H1 (cell line): ENCODE results near the gene ISCA2. TPM values are rescaled to one million over a fixed set of nuclear protein-coding genes. Genes with fewer than 3 reads are reported as not detected.

ENCODE experiments used
- CTCF ChIA-PET: fragments of 300-600 bp; sonication (Branson Sonifier 250); formaldehyde crosslinking; loops from one replicate; lab custom pipeline; 2021; ENCODE audit not compliant: partially characterized antibody; lab: Charles Lee
- POLR2A ChIA-PET: fragments of 300-600 bp; sonication (Branson Sonifier 250); formaldehyde crosslinking; loops from one replicate; lab custom pipeline; 2021; ENCODE audit warnings: inconsistent platforms; ENCODE audit not compliant: partially characterized antibody; lab: Charles Lee
- DNase-seq, 2 experiments: peaks; one replicate each; pipeline versions ENCODE4 v3.0.0 to v3.0.0-alpha.2; 2010 to 2022; ENCODE audit warnings: low spot score in 2 of 2, low read depth in 1 of 2, mixed read lengths in 1 of 2
- FAIRE-seq: peaks from 2 replicates; lab custom pipeline; 2011; peaks lifted over from hg19 to GRCh38; lab: Jason Lieb, UNC
- H2AFZ ChIP-seq: 2 replicates; pipeline ENCODE4 v1.8.1; 2012; ENCODE audit warnings: low read length, inconsistent platforms
- H2AK5ac ChIP-seq: 2 replicates; pipeline ENCODE4 v1.6.1; 2013; ENCODE audit warnings: low read depth, low read length
- H2BK120ac ChIP-seq: replicated peaks from 2 replicates; pipeline ENCODE3; 2013; ENCODE audit warnings: low read depth, low read length, inconsistent platforms
- H2BK12ac ChIP-seq: 2 replicates; pipeline ENCODE4 v1.6.1; 2013; ENCODE audit warnings: low read depth, low read length
- H2BK15ac ChIP-seq: 2 replicates; pipeline ENCODE4 v1.6.1; 2013; ENCODE audit warnings: low read length
- H2BK20ac ChIP-seq: 2 replicates; pipeline ENCODE4 v1.6.1; 2013; ENCODE audit warnings: low read length
- H2BK5ac ChIP-seq: 2 replicates; pipeline ENCODE4 v1.6.1; 2013; ENCODE audit warnings: low read depth, low read length
- H3K14ac ChIP-seq: 2 replicates; pipeline ENCODE4 v1.6.1; 2013; ENCODE audit warnings: inconsistent platforms; ENCODE audit not compliant: insufficient read length
- H3K18ac ChIP-seq: 2 replicates; pipeline ENCODE4 v1.6.1; 2013; ENCODE audit warnings: low read length; ENCODE audit errors: extremely low read depth
- H3K23ac ChIP-seq: 2 replicates; pipeline ENCODE4 v1.6.1; 2013; ENCODE audit warnings: inconsistent platforms; ENCODE audit not compliant: insufficient read length
- H3K23me2 ChIP-seq: 2 replicates; pipeline ENCODE4 v1.6.1; 2013; ENCODE audit warnings: low read depth, low read length
- H3K27ac ChIP-seq: 2 replicates; pipeline ENCODE4 v1.6.1; 2011; ENCODE audit warnings: low read depth, low read length, inconsistent platforms
- H3K27me3 ChIP-seq, 4 experiments: replicated peaks in 1 of 4; 1 replicate in 1 of 4; 2 replicates in 3 of 4; pipeline versions ENCODE4 v1.6.1 to v1.8.1; 2011 to 2013; ENCODE audit warnings: low read length in 3 of 4, mild to moderate bottlenecking in 3 of 4, inconsistent platforms in 2 of 4, mixed read lengths in 2 of 4, moderate library complexity in 1 of 4; ENCODE audit not compliant: control insufficient read depth in 3 of 4, insufficient read depth in 3 of 4; ENCODE audit errors: extremely low read depth in 1 of 4
- H3K36me3 ChIP-seq, 4 experiments: 2 replicates each; pipeline versions ENCODE4 v1.6.1 to v1.8.1; 2011 to 2013; ENCODE audit warnings: mild to moderate bottlenecking in 4 of 4, low read length in 3 of 4, moderate library complexity in 2 of 4, control low read depth in 1 of 4, inconsistent platforms in 1 of 4; ENCODE audit not compliant: insufficient read depth in 4 of 4, control insufficient read depth in 2 of 4
- H3K4ac ChIP-seq: replicated peaks from 2 replicates; pipeline ENCODE3; 2013; ENCODE audit warnings: low read length, low read depth, mixed read lengths, inconsistent platforms; ENCODE audit not compliant: insufficient read length
- H3K4me1 ChIP-seq, 4 experiments: replicated peaks in 1 of 4; 1 replicate in 1 of 4; 2 replicates in 3 of 4; pipeline versions ENCODE4 v1.6.1 to v1.8.1; 2011 to 2013; ENCODE audit warnings: low read length in 3 of 4, inconsistent platforms in 2 of 4, mixed read lengths in 1 of 4; ENCODE audit not compliant: insufficient read depth in 4 of 4, control insufficient read depth in 3 of 4
- H3K4me2 ChIP-seq, 2 experiments: 2 replicates each; pipeline versions ENCODE4 v1.6.1 to v1.8.1; 2011 to 2013; ENCODE audit warnings: low read depth in 2 of 2, low read length in 2 of 2, control low read depth in 1 of 2, inconsistent platforms in 1 of 2, mild to moderate bottlenecking in 1 of 2; ENCODE audit not compliant: insufficient read depth in 1 of 2
- H3K4me3 ChIP-seq, 4 experiments: fragments of 200-600, 300-600 bp in 1 of 4; sonication (generic), shearing (Covaris generic), sonication (Bioruptor Twin) in 1 of 4; 2 replicates each; pipeline versions ENCODE4 v1.5.1 to v1.8.1; 2011 to 2016; ENCODE audit warnings: low read length in 4 of 4, low read depth in 3 of 4, control low read depth in 2 of 4, inconsistent platforms in 2 of 4, mild to moderate bottlenecking in 2 of 4, mixed read lengths in 1 of 4, moderate library complexity in 1 of 4; ENCODE audit not compliant: insufficient read depth in 2 of 4; ENCODE audit errors: extremely low read depth in 1 of 4
- H3K56ac ChIP-seq: replicated peaks from 2 replicates; pipeline ENCODE3; 2013; ENCODE audit warnings: low read depth, mild to moderate bottlenecking, mixed read lengths, low read length, inconsistent platforms; ENCODE audit not compliant: insufficient read length
- H3K79me1 ChIP-seq: 2 replicates; pipeline ENCODE4 v1.6.1; 2013; ENCODE audit warnings: low read depth, low read length, control low read depth
- H3K79me2 ChIP-seq, 2 experiments: 2 replicates each; pipeline versions ENCODE4 v1.6.1 to v1.8.1; 2012 to 2013; ENCODE audit warnings: low read length in 2 of 2, mild to moderate bottlenecking in 2 of 2, inconsistent platforms in 1 of 2; ENCODE audit not compliant: insufficient read depth in 2 of 2, control insufficient read depth in 1 of 2
- H3K9ac ChIP-seq, 4 experiments: replicated peaks in 1 of 4; 1 replicate in 1 of 4; 2 replicates in 3 of 4; pipeline versions ENCODE4 v1.6.1 to v1.8.1; 2011 to 2013; ENCODE audit warnings: low read depth in 3 of 4, low read length in 3 of 4, control low read depth in 2 of 4, mild to moderate bottlenecking in 2 of 4, moderate library complexity in 2 of 4, inconsistent platforms in 1 of 4; ENCODE audit errors: extremely low read depth in 1 of 4
- H3K9me3 ChIP-seq, 2 experiments: 2 replicates each; pipeline versions ENCODE4 v1.6.1 to v1.8.1; 2012 to 2013; ENCODE audit warnings: mild to moderate bottlenecking in 2 of 2, moderate library complexity in 2 of 2, control low read depth in 1 of 2, inconsistent platforms in 1 of 2, low read depth in 1 of 2, low read length in 1 of 2, mixed read lengths in 1 of 2; ENCODE audit not compliant: insufficient read depth in 2 of 2
- H4K20me1 ChIP-seq, 2 experiments: replicated peaks in 1 of 2; 2 replicates each; pipeline versions ENCODE3 to v1.8.1; 2011 to 2013; ENCODE audit warnings: inconsistent platforms in 2 of 2, low read length in 2 of 2, mild to moderate bottlenecking in 1 of 2; ENCODE audit not compliant: insufficient read depth in 2 of 2, control insufficient read depth in 1 of 2
- H4K5ac ChIP-seq: 2 replicates; pipeline ENCODE4 v1.6.1; 2013; ENCODE audit warnings: low read length, low read depth, mixed read lengths, inconsistent platforms; ENCODE audit not compliant: insufficient read length
- H4K8ac ChIP-seq: 2 replicates; pipeline ENCODE4 v1.8.0; 2013; ENCODE audit warnings: mild to moderate bottlenecking, moderate library complexity, low read length, inconsistent platforms; ENCODE audit not compliant: insufficient read depth; ENCODE audit errors: extremely low read depth
- H4K91ac ChIP-seq: replicated peaks from 2 replicates; pipeline ENCODE3; 2013; ENCODE audit warnings: low read length, mixed read lengths, inconsistent platforms; ENCODE audit not compliant: insufficient read length
- ATF3 ChIP-seq: IDR thresholded peaks from 2 replicates; pipeline ENCODE4 v1.6.1; 2011; ENCODE audit warnings: low read depth, mild to moderate bottlenecking, low read length; ENCODE audit not compliant: insufficient read depth
- CHD2 ChIP-seq: IDR thresholded peaks from 2 replicates; pipeline ENCODE4 v1.6.1; 2012; ENCODE audit warnings: low read length, improper control_type of control experiment
- CREB1 ChIP-seq: IDR thresholded peaks from 2 replicates; pipeline ENCODE4 v1.6.1; 2012; ENCODE audit warnings: inconsistent platforms
- CTBP2 ChIP-seq: IDR thresholded peaks from 2 replicates; pipeline ENCODE4 v1.7.0; 2011; ENCODE audit warnings: borderline replicate concordance, mild to moderate bottlenecking, moderate library complexity, mixed read lengths, low read length; ENCODE audit not compliant: insufficient read depth, insufficient read length
- FOSL1 ChIP-seq: IDR thresholded peaks from 2 replicates; pipeline ENCODE4 v1.6.1; 2011; ENCODE audit warnings: mild to moderate bottlenecking, low read depth, low read length, moderate library complexity; ENCODE audit not compliant: insufficient read depth
- KDM1A ChIP-seq: fragments of 200-600, 300-600 bp; sonication (generic); IDR thresholded peaks from 2 replicates; pipeline ENCODE4 v1.7.1; 2016; ENCODE audit warnings: mild to moderate bottlenecking, low read length, borderline replicate concordance
- MAFK ChIP-seq: IDR thresholded peaks from 2 replicates; pipeline ENCODE4 v1.6.1; 2012; ENCODE audit warnings: low read depth, mild to moderate bottlenecking, improper control_type of control experiment, low read length
- POLR2AphosphoS5 ChIP-seq: IDR thresholded peaks from 2 replicates; pipeline ENCODE4 v1.6.1; 2011; ENCODE audit warnings: low read depth, low read length
- POU5F1 ChIP-seq: IDR thresholded peaks from 2 replicates; pipeline ENCODE4 v1.6.1; 2011; ENCODE audit warnings: low read depth, mild to moderate bottlenecking, low read length, moderate library complexity
- RAD21 ChIP-seq, 2 experiments: IDR thresholded peaks in 1 of 2; conservative IDR thresholded peaks in 1 of 2; 2 replicates each; pipeline ENCODE4 v1.6.1; 2011; ENCODE audit warnings: low read depth in 2 of 2, low read length in 2 of 2, improper control_type of control experiment in 1 of 2, inconsistent platforms in 1 of 2, mild to moderate bottlenecking in 1 of 2, moderate library complexity in 1 of 2
- RXRA ChIP-seq: IDR thresholded peaks from 2 replicates; pipeline ENCODE4 v1.6.1; 2011; ENCODE audit warnings: low read depth, mild to moderate bottlenecking, low read length, moderate library complexity; ENCODE audit not compliant: insufficient read depth
- SP2 ChIP-seq: IDR thresholded peaks from 2 replicates; pipeline ENCODE4 v1.6.1; 2012; ENCODE audit warnings: mild to moderate bottlenecking, low read length, inconsistent platforms
- SRF ChIP-seq: IDR thresholded peaks from 2 replicates; pipeline ENCODE4 v1.6.1; 2011; ENCODE audit warnings: mild to moderate bottlenecking, low read depth, low read length, moderate library complexity
- SUZ12 ChIP-seq: fragments of 200-600 bp; sonication (generic); IDR thresholded peaks from 2 replicates; pipeline ENCODE4 v1.6.1; 2012; ENCODE audit warnings: mild to moderate bottlenecking, inconsistent platforms, low read length, moderate library complexity, mixed read lengths
- WGBS, 2 experiments: shearing (Covaris generic) in 1 of 2; methylation state at CpG; one replicate each; pipeline versions ENCODE4 v1.1.6 to v1.1.7; 2013 to 2015; ENCODE audit warnings: low lambda C conversion rate in 2 of 2, mixed read lengths in 2 of 2, inconsistent platforms in 1 of 2, low coverage in 1 of 2, missing lambda C conversion rate in 1 of 2; ENCODE audit not compliant: insufficient replicate concordance in 2 of 2, insufficient coverage in 1 of 2, insufficient read length in 1 of 2; ENCODE audit errors: extremely low coverage in 1 of 2, missing lambda C conversion rate in 1 of 2; 5-methylcytosine and 5-hydroxymethylcytosine counted together
- polyA plus RNA-seq, 7 experiments: library from polyadenylated mRNA; depleted of rRNA in 3 of 7; stranded (reverse) in 5 of 7; unstranded in 2 of 7; fragments of >200 nt in 5 of 7; fragments of 200-250 nt in 2 of 7; gene quantifications; 1 replicate in 5 of 7; 2 replicates in 1 of 7; 4 replicates in 1 of 7; pipeline versions ENCODE4 v1.2.1 to v1.2.3, GENCODE V29; 2011 to 2013; ENCODE audit warnings: missing spikeins in 2 of 7, mixed read lengths in 2 of 7
- total RNA-seq: library from RNA; stranded (reverse); fragmentation: NEBNext Ultra II Directional; extraction: Animal tissue kit (Norgen Biotek cat#: 25700); gene quantifications from 2 replicates; pipeline ENCODE4 v1.2.1, GENCODE V29; 2021

The ISCA2 gene
- total and polyA plus RNA-seq, 2 of the 8 experiments (the other 6 are each of a cell fraction or from before 2014, with no cell fraction given): 43.5 to 78.6 TPM

- WGBS, 2 experiments: 94% methylated on average over 2 of the region's 2 CpGs; no CpG with 5 or more reads in 1 of the 2 experiments
- Histone ChIP-seq H3K4me3 (no peak overlapping the region), H2AFZ (no peak overlapping the region), H4K20me1 (no peaks in the 10 kb centered on the region), H2BK5ac (no peak overlapping the region), H4K8ac (no peak overlapping the region; the same call in 1 of the 2 replicates), H2AK5ac (no peak overlapping the region), H3K56ac (no peak overlapping the region), H3K9me3 (no peaks in the 10 kb centered on the region), H3K23me2 (no peaks in the 10 kb centered on the region), H3K79me1 (no peaks in the 10 kb centered on the region), H3K4me2 (no peak overlapping the region), H3K36me3 (no peaks in the 10 kb centered on the region), H3K9ac (no peak overlapping the region), H3K27me3 (no peaks in the 10 kb centered on the region), H3K23ac (no peak overlapping the region), H2BK12ac (no peak overlapping the region), H3K79me2 (no peaks in the 10 kb centered on the region), H3K27ac (no peak overlapping the region), H4K5ac (no peak overlapping the region), H3K14ac (no peak overlapping the region), H3K4ac (no peak overlapping the region), H3K4me1 (no peaks in the 10 kb centered on the region), H4K91ac (no peak overlapping the region), H2BK120ac (no peak overlapping the region), H3K18ac (no peak overlapping the region), H2BK20ac (no peak overlapping the region), H2BK15ac (no peak overlapping the region)
- CTCF ChIA-PET: interaction anchor here (0.5 to 18.2 kb wide), 7 partner anchors 13 to 354 kb away, joined by 3 to 181 read pairs (median 3); no protein-coding TSS in a partner anchor
- POLR2A ChIA-PET: interaction anchor here (0.9 to 1.3 kb wide), 4 partner anchors 9 to 183 kb away, joined by 3 to 4 read pairs (median 4); no protein-coding TSS in a partner anchor
- DNase-seq (peak in 1 of 2 experiments; percentile 39), FAIRE-seq (no peak)
- no peak for TF ChIP-seq CTBP2
- TF ChIP-seq CREB1: no peak
- no peak for TF ChIP-seq SUZ12
- no peak for TF ChIP-seq SP2
- TF ChIP-seq ATF3: no peak
- no peak for TF ChIP-seq POU5F1
- TF ChIP-seq RAD21 (IDR thresholded peaks at IDR 0.05 in 1 of 2, conservative IDR thresholded peaks at IDR 0.05 in 1 of 2; ENCODE audit: low read depth in 2 of 2, low read length in 2 of 2): no peak
- TF ChIP-seq SRF: no peak
- no peak for TF ChIP-seq RXRA
- no peak for TF ChIP-seq CHD2
- no peak for TF ChIP-seq FOSL1
- no peak for TF ChIP-seq POLR2AphosphoS5
- no peak for TF ChIP-seq KDM1A
- TF ChIP-seq MAFK: no peak
Measured at GRCh38 chr14:74465335-74465734, 28.2 kb upstream of the ISCA2 start.
